ENCODE measurements around the gene ACY1.
A peak's percentile ranks its signal among the peaks of the same experiment; 100 is the strongest.

DNA sequence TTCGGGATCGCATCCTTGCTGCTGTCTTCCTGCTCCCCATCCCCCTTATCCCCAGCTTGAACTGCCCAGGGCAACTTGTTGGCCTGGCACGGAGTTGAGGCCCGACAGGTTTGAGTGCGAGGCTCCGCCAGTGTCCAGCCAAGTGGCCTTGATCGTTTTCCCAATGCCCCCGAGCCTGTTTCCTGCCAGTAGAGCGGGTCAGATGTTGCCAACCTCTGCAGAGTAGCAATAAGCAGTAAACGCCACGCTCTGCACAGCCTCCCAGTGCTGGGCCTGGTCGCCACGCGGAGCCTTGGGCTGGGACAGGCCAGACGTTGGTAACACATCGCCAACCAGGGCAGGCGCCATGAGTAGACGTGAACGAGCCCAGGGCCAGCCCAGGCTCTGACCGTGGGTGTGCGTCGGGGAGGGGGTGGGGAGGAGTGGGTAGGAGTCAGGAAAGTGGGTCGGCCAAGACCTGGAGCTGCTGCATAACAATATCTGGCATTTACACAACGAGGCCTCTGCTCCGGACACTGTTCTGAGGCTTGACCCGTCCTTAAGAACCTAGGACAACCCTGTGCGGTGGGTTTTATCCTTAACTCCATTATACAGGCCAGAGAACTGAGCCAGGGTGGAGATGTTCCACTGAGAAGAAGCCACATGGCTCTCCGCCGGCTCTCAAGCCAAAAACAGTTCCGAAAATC lies 8.9 kb upstream of the ACY1 start:
- TF ChIP-seq, protein P1, sequence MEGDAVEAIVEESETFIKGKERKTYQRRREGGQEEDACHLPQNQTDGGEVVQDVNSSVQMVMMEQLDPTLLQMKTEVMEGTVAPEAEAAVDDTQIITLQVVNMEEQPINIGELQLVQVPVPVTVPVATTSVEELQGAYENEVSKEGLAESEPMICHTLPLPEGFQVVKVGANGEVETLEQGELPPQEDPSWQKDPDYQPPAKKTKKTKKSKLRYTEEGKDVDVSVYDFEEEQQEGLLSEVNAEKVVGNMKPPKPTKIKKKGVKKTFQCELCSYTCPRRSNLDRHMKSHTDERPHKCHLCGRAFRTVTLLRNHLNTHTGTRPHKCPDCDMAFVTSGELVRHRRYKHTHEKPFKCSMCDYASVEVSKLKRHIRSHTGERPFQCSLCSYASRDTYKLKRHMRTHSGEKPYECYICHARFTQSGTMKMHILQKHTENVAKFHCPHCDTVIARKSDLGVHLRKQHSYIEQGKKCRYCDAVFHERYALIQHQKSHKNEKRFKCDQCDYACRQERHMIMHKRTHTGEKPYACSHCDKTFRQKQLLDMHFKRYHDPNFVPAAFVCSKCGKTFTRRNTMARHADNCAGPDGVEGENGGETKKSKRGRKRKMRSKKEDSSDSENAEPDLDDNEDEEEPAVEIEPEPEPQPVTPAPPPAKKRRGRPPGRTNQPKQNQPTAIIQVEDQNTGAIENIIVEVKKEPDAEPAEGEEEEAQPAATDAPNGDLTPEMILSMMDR (IDR thresholded peaks at IDR 0.05) = peak in 5 of 12 donors; percentile 3 to 38 (median 28)
- no peak for TF ChIP-seq POLR2A (IDR thresholded peaks at IDR 0.05)
